SK-N-SH treated with all-trans-retinoic acid at 6 μM for 48 hours (cell line): ENCODE data around the gene HES3.

Experiments
- ATAC-seq: fragments of 200-7000 bp; cut with Tn5 transposase; 3 replicates; pipeline ENCODE4 v1.9.1; 2020; ENCODE audit warnings: mild to moderate bottlenecking, moderate library complexity
- ARNTL ChIP-seq: fragments of 450-650 bp; formaldehyde crosslinking; IDR thresholded peaks from 2 replicates; pipeline ENCODE4 v1.5.0; 2020; ENCODE audit warnings: low read depth, mild to moderate bottlenecking, moderate library complexity, borderline replicate concordance
- BACH2 ChIP-seq: fragments of 250-450 bp; sonication (Bioruptor Pico); IDR thresholded peaks from 2 replicates; pipeline ENCODE4 v1.9.0; 2021; ENCODE audit warnings: mild to moderate bottlenecking, borderline replicate concordance
- CSDC2 ChIP-seq: fragments of 250-450 bp; sonication (Bioruptor Pico); IDR thresholded peaks from 2 replicates; pipeline ENCODE4 v1.5.0; 2020; ENCODE audit warnings: mild to moderate bottlenecking, moderate library complexity
- GLIS3 ChIP-seq: fragments of 250-450 bp; sonication (Bioruptor Pico); IDR thresholded peaks from 2 replicates; pipeline ENCODE4 v1.5.0; 2020; ENCODE audit warnings: mild to moderate bottlenecking, moderate library complexity
- ISL1 ChIP-seq: fragments of 250-450 bp; sonication (Bioruptor Pico); IDR thresholded peaks from 2 replicates; pipeline ENCODE4 v2.1.2; 2022; ENCODE audit warnings: mild to moderate bottlenecking, moderate library complexity
- POU6F1 ChIP-seq: fragments of 250-450 bp; sonication (Bioruptor Pico); IDR thresholded peaks from 2 replicates; pipeline ENCODE4 v1.8.0; 2021; ENCODE audit warnings: low read depth, mild to moderate bottlenecking, moderate library complexity, borderline replicate concordance
- PPARA ChIP-seq: fragments of 250-450 bp; sonication (Bioruptor Pico); IDR thresholded peaks from 2 replicates; pipeline ENCODE4 v1.5.0; 2020; ENCODE audit warnings: mild to moderate bottlenecking, borderline replicate concordance
- RARB ChIP-seq: fragments of 250-450 bp; sonication (Bioruptor Pico); IDR thresholded peaks from 2 replicates; pipeline ENCODE4 v1.8.0; 2021; ENCODE audit warnings: mild to moderate bottlenecking, moderate library complexity
- SNAI2 ChIP-seq: fragments of 250-450 bp; sonication (Bioruptor Pico); IDR thresholded peaks from 2 replicates; pipeline ENCODE4 v1.5.0; 2020; ENCODE audit warnings: mild to moderate bottlenecking, moderate library complexity
- TCF4 ChIP-seq: fragments of 250-450 bp; sonication (Bioruptor Pico); IDR thresholded peaks from 2 replicates; pipeline ENCODE4 v1.8.0; 2021; ENCODE audit warnings: mild to moderate bottlenecking, moderate library complexity, borderline replicate concordance
- TOX ChIP-seq: fragments of 250-450 bp; sonication (Bioruptor Pico); IDR thresholded peaks from 2 replicates; pipeline ENCODE4 v1.8.0; 2021; ENCODE audit warnings: mild to moderate bottlenecking, moderate library complexity, borderline replicate concordance
- TSHZ2 ChIP-seq: fragments of 250-450 bp; sonication (Bioruptor Pico); IDR thresholded peaks from 2 replicates; pipeline ENCODE4 v1.5.0; 2020; ENCODE audit warnings: mild to moderate bottlenecking, moderate library complexity
- ZC3H10 ChIP-seq: fragments of 250-450 bp; sonication (Bioruptor Pico); IDR thresholded peaks from 2 replicates; pipeline ENCODE4 v1.5.1; 2021; ENCODE audit warnings: mild to moderate bottlenecking, moderate library complexity
- ZFP3 ChIP-seq: fragments of 250-450 bp; sonication (Bioruptor Pico); IDR thresholded peaks from 2 replicates; pipeline ENCODE4 v1.5.0; 2020; ENCODE audit warnings: mild to moderate bottlenecking, moderate library complexity
- ZFP30 ChIP-seq: fragments of 450-650 bp; formaldehyde crosslinking; IDR thresholded peaks from 2 replicates; pipeline ENCODE4 v1.5.0; 2022; ENCODE audit warnings: mild to moderate bottlenecking, moderate library complexity
- ZNF565 ChIP-seq: fragments of 450-650 bp; formaldehyde crosslinking; conservative IDR thresholded peaks from 2 replicates; pipeline ENCODE4 v1.5.0; 2020; ENCODE audit warnings: low read depth, mild to moderate bottlenecking, moderate library complexity
- ZNF70 ChIP-seq: fragments of 450-650 bp; formaldehyde crosslinking; IDR thresholded peaks from 2 replicates; pipeline ENCODE4 v1.5.0; 2020; ENCODE audit warnings: mild to moderate bottlenecking, moderate library complexity
- ZNF8 ChIP-seq: fragments of 450-650 bp; formaldehyde crosslinking; IDR thresholded peaks from 2 replicates; pipeline ENCODE4 v1.5.0; 2020; ENCODE audit warnings: mild to moderate bottlenecking, moderate library complexity
- TF ChIP-seq, protein P1 (sequence below): fragments of 250-450 bp; sonication (Bioruptor Pico); IDR thresholded peaks from 2 replicates; pipeline ENCODE4 v1.5.1; 2021; ENCODE audit warnings: mild to moderate bottlenecking, moderate library complexity
- TF ChIP-seq, protein P2 (sequence below): fragments of 250-450 bp; sonication (Bioruptor Pico); IDR thresholded peaks from 2 replicates; pipeline ENCODE4 v1.8.0; 2020; ENCODE audit warnings: mild to moderate bottlenecking, moderate library complexity, borderline replicate concordance
- TF ChIP-seq, protein P3 (sequence below): fragments of 250-450 bp; sonication (Bioruptor Pico); IDR thresholded peaks from 2 replicates; pipeline ENCODE4 v1.5.1; 2020; ENCODE audit warnings: low read depth, mild to moderate bottlenecking, moderate library complexity

Gene HES3

GRCh38 chr1:6239213-6239752 is 4.7 kb upstream of the HES3 start:
- TF ChIP-seq TOX (no peak), GLIS3 (CRISPR knock-in tag) (no peak), ZC3H10 (CRISPR knock-in tag) (no peak), BACH2 (CRISPR knock-in tag) (no peak), ZNF70 (CRISPR knock-in tag) (no peak), POU6F1 (CRISPR knock-in tag) (no peak), TSHZ2 (no peak), SNAI2 (CRISPR knock-in tag) (no peak), PPARA (CRISPR knock-in tag) (no peak), ZNF565 (no peak), ZFP30 (CRISPR knock-in tag) (no peak)
- TF ChIP-seq, protein P1, sequence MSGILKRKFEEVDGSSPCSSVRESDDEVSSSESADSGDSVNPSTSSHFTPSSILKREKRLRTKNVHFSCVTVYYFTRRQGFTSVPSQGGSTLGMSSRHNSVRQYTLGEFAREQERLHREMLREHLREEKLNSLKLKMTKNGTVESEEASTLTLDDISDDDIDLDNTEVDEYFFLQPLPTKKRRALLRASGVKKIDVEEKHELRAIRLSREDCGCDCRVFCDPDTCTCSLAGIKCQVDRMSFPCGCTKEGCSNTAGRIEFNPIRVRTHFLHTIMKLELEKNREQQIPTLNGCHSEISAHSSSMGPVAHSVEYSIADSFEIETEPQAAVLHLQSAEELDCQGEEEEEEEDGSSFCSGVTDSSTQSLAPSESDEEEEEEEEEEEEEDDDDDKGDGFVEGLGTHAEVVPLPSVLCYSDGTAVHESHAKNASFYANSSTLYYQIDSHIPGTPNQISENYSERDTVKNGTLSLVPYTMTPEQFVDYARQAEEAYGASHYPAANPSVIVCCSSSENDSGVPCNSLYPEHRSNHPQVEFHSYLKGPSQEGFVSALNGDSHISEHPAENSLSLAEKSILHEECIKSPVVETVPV (CRISPR knock-in tag): no peak
- ATAC-seq: no peak

DNA sequence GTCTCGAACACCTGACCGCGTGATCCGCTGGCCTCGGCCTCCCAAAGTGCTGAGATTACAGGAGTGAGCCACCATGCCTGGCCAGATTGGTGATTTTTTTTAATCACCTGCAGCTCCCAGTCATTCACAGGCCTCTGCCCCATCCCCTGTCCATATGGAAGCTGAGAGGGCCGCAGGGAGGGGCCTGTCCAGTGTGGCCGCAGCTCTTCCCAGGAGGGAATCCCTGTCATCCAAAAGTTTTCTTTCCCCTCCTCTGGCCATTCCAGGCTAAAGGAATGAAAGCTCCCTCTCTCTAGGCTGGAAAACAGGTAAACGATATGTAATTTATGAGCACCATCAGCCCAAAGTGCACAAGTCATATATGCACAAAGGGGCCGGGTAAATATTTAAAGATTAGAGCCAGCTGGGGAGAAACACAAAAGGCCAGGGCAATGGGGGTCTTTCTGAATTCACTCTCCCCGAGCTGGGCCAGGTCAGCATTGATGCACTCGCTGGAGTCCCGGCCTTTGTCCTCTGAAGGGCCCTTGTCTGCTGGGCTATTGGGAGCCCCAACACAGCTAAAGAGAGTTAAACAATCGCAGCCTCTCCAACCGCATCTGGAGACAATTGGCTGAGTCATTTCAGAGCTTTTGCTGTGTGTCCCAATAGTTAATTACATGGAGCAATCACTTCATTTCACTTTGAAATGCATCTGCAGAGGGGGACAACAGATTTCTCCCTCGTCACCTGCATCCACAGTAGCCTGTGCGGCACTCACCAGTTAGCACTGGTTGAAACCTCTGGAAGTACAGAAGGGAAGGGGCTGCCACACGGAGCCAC is 3.8 kb upstream of the HES3 start:
- ATAC-seq: no peak

More for the DNA sequence above, 3.8 kb upstream of the HES3 start:
- TF ChIP-seq ZNF8 (CRISPR knock-in tag): no peak
- TF ChIP-seq TCF4: no peak
- TF ChIP-seq ZC3H10 (CRISPR knock-in tag): no peak
- no peak for TF ChIP-seq BACH2 (CRISPR knock-in tag)
- TF ChIP-seq ZFP3: no peak
- no peak for TF ChIP-seq PPARA (CRISPR knock-in tag)
- no peak for TF ChIP-seq ISL1
- no peak for TF ChIP-seq ZNF70 (CRISPR knock-in tag)
- TF ChIP-seq RARB: no peak
- TF ChIP-seq, protein P2, sequence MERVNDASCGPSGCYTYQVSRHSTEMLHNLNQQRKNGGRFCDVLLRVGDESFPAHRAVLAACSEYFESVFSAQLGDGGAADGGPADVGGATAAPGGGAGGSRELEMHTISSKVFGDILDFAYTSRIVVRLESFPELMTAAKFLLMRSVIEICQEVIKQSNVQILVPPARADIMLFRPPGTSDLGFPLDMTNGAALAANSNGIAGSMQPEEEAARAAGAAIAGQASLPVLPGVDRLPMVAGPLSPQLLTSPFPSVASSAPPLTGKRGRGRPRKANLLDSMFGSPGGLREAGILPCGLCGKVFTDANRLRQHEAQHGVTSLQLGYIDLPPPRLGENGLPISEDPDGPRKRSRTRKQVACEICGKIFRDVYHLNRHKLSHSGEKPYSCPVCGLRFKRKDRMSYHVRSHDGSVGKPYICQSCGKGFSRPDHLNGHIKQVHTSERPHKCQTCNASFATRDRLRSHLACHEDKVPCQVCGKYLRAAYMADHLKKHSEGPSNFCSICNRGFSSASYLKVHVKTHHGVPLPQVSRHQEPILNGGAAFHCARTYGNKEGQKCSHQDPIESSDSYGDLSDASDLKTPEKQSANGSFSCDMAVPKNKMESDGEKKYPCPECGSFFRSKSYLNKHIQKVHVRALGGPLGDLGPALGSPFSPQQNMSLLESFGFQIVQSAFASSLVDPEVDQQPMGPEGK: no peak
- no peak for TF ChIP-seq GLIS3 (CRISPR knock-in tag)
- TF ChIP-seq, protein P3, sequence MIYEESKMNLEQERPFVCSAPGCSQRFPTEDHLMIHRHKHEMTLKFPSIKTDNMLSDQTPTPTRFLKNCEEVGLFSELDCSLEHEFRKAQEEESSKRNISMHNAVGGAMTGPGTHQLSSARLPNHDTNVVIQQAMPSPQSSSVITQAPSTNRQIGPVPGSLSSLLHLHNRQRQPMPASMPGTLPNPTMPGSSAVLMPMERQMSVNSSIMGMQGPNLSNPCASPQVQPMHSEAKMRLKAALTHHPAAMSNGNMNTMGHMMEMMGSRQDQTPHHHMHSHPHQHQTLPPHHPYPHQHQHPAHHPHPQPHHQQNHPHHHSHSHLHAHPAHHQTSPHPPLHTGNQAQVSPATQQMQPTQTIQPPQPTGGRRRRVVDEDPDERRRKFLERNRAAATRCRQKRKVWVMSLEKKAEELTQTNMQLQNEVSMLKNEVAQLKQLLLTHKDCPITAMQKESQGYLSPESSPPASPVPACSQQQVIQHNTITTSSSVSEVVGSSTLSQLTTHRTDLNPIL: no peak
- no peak for TF ChIP-seq ARNTL (CRISPR knock-in tag)
- no peak for TF ChIP-seq ZNF565
- TF ChIP-seq POU6F1 (CRISPR knock-in tag): no peak
- TF ChIP-seq CSDC2: no peak
- TF ChIP-seq, protein P1 (CRISPR knock-in tag): no peak
